HUDEP-2 (cell line): ENCODE results near the gene NRG4.
"Not testable (repeated sequence)": the region's sequence is repeated elsewhere in the genome, so short reads cannot be mapped to it uniquely, and the experiment has no call there.

Experiments
- DNase-seq, 76 experiments: peaks; one replicate each; lab custom pipeline; 2025; ENCODE audit not compliant: unreplicated experiment in 76 of 76; lab: John Stamatoyannopoulos, UW

NRG4 gene

GRCh38 chr15:75995611-75996010 is 16.6 kb downstream of the NRG4 start:
- DNase-seq, result no peak

- no peak for DNase-seq
These were observed 18.0 kb downstream of the NRG4 start for GRCh38 chr15:75994220-75994619.

- DNase-seq, result no peak
These were observed 19.3 kb downstream of the NRG4 start for GRCh38 chr15:75992897-75993296.

- no peak for DNase-seq
These were observed 22.3 kb downstream of the NRG4 start for GRCh38 chr15:75989875-75990274.

- no peak for DNase-seq
These were observed 23.2 kb downstream of the NRG4 start for GRCh38 chr15:75989045-75989444.

GRCh38 chr15:75985971-75986370 is 26.3 kb downstream of the NRG4 start:
- DNase-seq, result no peak

- DNase-seq, result not testable (repeated sequence)
These were observed 27.5 kb downstream of the NRG4 start for GRCh38 chr15:75984706-75985105.

GRCh38 chr15:75982468-75982867 is 29.8 kb downstream of the NRG4 start:
- no peak for DNase-seq

- DNase-seq, result no peak
These were observed 30.9 kb downstream of the NRG4 start for GRCh38 chr15:75981149-75981815.

GRCh38 chr15:75976766-75977165 is 35.5 kb downstream of the NRG4 start:
- DNase-seq, result peak in 5 of 76 experiments; percentile 0 to 17 (median 2)

- no peak for DNase-seq
These were observed 46.2 kb downstream of the NRG4 start for GRCh38 chr15:75966073-75966472.

- DNase-seq, result no peak
These were observed 50.9 kb downstream of the NRG4 start for GRCh38 chr15:75961331-75961730.

GRCh38 chr15:75955720-75956119 is 56.5 kb downstream of the NRG4 start:
- DNase-seq, result no peak

- no peak for DNase-seq
These were observed 59.7 kb downstream of the NRG4 start for GRCh38 chr15:75952525-75952924.

- no peak for DNase-seq
These were observed 63.4 kb downstream of the NRG4 start for GRCh38 chr15:75948761-75949296.

GRCh38 chr15:75947092-75947491 is 65.1 kb downstream of the NRG4 start:
- peak in 2 of 76 experiments; percentile 7 to 17 for DNase-seq

- no peak for DNase-seq
These were observed 66.3 kb downstream of the NRG4 start for GRCh38 chr15:75945953-75946352.

GRCh38 chr15:75943713-75944215 is 68.5 kb downstream of the NRG4 start:
- no peak for DNase-seq

- DNase-seq, result no peak
These were observed 69.0 kb downstream of the NRG4 start for GRCh38 chr15:75943246-75943645.

- no peak for DNase-seq
These were observed 69.8 kb downstream of the NRG4 start for GRCh38 chr15:75942464-75942863.

GRCh38 chr15:75930866-75931265 is 81.4 kb downstream of the NRG4 start:
- no peak for DNase-seq

GRCh38 chr15:75929799-75930565 is 82.2 kb downstream of the NRG4 start:
- DNase-seq, result peak in 27 of 76 experiments; percentile 3 to 49 (median 12)
